Stimulated activated CD4-positive, alpha-beta T cell treated with anti-CD3 and anti-CD28 coated beads, TNF-alpha, amount 100 ng/mL, for 1 hour (primary cell): ENCODE measurements around the gene MYRIP.
"Not testable (repeated sequence)": the region's sequence is repeated elsewhere in the genome, so short reads cannot be mapped to it uniquely, and the experiment has no call there.

ENCODE experiments used
- DNase-seq, 3 donors: peaks; one replicate each; pipeline ENCODE4 v3.0.0-alpha.2; 2020; ENCODE audit warnings: low read depth in 3 of 3, low spot score in 1 of 3

Gene MYRIP

DNA sequence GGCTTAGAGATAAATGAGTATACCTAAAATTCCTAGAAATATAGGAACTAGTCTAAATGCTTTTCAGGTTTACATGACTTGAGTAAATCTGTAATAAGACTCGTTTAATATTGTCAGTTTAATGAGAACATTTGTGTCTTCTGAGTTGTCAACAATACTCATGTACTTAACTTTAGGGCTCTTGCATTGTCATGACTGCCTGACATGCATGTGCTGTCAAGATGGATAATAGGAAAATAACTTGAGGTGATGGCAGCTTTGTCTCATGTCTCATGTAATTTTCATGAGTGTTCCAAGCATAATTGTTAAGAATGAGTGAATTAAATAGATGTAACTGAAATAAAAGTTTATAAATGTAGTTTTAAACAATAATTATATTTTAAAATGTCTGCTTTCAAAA lies 455.0 kb downstream of the MYRIP start:
- no peak for DNase-seq

DNA sequence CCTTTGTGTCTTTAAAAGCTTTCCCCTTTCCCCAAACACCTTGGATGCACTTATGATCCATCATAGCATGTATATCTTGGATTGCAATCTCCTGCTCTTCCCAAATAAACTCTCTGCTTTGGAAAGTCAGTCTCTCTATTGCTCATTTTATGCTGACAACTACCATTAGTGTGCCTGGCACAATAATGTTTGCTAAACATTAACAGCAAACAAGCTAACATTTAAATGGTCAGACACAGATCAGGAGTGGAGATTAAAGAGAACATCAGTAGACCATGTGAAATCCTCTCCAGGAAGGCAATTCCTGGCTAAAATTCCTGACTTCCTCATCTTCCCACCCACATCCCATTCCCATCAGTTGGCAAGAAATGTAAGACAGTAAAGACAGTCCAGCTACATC lies 455.8 kb downstream of the MYRIP start:
- no peak for DNase-seq

- no peak for DNase-seq
These were observed 458.7 kb downstream of the MYRIP start for GRCh38 chr3:40267937-40268724.

DNA sequence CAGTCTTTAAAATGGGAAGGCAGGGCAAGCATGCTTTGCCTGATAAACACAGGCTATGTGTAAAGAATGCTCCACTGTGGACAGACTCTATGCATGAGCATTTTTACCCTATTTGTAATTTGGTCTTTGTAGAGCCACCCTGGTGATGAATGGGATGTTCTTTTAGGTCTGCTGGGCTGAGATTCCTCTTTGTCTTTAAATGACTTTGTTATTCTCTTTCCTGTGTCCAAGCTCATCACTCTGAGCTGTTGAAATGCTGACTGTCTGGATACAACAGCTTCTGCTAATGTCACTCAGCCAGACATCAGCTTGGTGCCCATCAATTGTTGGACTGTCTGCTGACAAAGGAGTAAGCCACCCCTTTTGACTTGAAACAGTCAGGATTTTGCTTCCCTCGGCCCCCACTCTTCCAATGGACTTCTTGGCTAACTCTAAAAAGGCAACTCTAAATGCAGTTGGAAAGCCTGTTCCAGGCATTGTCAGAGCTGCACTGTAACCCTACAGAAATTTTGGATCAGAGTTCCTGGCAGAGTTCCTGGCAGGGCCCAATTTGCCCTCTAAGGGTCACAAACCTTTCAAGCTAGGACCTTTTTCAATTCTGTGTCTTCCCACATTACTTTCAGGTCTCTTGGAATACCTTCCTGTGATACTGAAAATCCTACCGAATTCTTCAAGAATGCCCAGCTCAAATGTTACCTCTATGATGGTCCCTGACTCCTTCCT lies 459.6 kb downstream of the MYRIP start:
- no peak for DNase-seq

- DNase-seq = no peak
These were observed 469.4 kb downstream of the MYRIP start for GRCh38 chr3:40278791-40279190.

DNA sequence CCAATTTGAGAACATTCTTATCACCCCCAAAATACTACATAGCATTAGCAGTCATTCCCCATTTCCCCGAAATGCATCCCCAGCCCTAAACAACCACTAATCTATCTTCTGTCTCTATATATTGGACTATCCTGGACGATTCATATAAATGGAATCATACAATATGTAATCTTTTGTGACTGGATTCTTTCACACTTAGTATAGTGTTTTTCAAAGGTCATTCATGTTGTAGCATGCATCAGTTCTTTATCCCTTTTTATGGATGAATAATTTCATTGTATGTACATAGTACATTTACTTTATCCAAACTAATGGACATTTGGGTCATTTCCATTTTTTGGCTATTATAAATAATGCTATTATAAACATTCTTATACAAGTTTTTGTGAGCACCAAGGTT lies 472.6 kb downstream of the MYRIP start:
- DNase-seq = no peak

DNA sequence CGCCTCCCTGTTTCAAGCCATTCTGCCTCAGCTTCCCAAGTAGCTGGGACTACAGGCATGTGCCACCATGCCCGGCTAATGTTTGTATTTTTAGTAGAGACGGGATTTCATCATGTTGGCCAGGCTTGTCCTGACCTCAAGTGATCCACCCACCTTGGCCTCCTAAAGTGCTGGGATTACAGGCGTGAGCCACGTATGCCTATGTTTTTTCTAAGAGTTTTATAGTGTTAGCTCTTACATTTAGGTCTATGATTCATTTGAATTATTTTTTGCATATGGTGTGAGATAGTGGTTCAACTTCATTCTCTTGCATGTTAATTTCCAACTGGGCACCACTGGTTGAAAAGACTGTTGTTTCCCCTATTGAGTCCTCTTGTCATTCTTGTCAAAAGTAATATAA lies 473.6 kb downstream of the MYRIP start:
- not testable (repeated sequence) for DNase-seq

- no peak for DNase-seq
These were observed 477.8 kb downstream of the MYRIP start for GRCh38 chr3:40287248-40287647.

GRCh38 chr3:40290396-40290795 lies 481.0 kb downstream of the MYRIP start:
- DNase-seq = no peak

DNA sequence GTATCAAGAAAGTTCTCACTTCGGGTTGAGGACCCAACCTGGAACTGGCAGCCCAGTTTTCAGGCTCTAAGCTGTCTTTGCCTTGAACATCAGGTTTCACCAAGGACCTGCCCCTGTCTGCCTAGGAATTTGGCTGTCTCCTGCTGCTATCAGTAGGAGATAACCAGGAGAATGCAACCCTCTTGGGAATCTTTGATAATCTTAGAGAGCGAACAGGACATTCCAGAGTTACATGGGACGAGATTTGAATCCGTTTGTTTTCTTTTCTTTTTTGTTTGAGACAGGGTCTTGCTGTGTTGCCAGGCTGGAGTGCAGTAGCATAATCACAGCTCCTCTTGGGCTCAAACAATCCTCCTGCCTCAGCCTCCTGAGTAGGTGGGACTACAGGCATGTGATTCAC lies 482.1 kb downstream of the MYRIP start:
- DNase-seq = no peak

DNA sequence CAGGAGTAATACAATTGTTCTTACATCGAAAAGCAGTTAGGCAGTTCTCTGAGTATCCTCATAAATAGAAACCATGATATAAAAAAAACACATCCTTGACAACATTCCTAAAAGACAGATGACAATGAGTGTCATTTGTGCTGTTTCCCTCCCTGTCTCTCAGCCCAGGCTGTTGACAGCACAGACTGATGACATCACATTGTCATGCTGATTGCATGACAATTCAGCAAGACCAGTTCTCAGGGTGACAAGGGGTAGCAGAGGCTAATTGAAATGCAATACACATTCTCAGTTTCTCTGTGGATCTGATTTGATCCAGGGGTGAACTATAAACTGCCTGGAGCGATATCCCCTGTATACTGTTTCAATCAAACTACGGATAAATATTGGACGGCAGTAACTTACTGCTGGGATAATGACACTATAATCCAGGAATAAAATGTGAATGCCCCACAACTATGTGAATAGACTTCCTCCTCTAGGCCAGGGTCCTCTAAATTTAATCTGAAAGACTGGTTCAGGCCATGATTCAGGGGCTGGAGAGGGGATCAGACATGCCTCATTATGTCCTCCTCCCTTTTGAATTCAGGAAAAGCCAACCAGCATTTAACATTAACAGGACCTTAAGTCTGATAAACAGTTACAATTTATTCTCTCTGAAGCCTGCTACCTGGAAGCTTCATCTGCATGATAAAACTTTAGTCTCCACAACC lies 483.4 kb downstream of the MYRIP start:
- no peak for DNase-seq

DNA sequence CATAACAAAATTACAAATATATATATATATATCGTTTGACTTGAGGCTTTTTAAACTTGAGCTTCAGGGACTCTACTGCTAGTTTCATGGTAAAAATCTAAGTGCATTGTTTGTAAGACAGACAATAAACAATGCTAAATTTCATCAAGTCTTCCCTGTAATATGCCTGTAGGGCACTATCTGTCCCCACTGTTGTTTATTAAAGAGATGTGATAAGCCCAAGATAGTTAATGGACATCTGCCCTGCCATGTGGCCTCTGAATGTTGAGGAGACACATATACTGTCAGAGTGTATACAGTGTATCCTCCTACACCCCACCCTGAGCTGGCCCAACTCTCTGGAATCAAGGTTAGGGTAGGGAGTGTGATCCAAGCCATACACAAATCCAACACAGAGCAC lies 485.0 kb downstream of the MYRIP start:
- DNase-seq = no peak

GRCh38 chr3:40298075-40298474 lies 488.7 kb downstream of the MYRIP start:
- no peak for DNase-seq

- DNase-seq = no peak
These were observed 489.8 kb downstream of the MYRIP start for GRCh38 chr3:40299130-40299720.

DNA sequence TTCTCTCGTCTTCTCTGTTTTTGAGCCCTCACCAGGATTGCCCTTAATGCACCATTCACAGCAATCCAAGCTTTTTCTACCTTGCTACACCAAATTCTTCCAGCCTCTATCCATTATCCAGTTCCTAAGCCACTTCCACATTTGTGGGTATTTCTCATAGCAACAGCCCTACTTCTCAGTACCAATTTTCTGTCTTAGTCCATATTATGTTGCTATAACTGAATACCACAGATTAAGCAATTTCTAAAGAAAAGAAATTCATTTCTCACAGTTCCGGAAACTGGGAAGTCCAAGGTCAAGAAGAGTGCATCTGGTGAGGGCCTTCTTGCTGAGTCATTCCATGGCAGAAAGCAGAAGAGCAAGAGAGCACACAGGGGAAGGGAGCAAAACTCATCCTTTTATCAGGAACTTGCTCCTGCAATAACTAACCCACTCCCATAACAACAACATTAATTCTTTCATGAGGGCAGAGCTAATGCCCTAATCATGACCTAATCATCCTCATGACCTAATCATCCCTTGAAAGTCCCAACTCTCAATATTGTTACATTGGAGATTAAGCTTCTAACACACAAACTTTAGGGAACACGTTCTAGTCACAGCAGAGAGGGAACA lies 490.4 kb downstream of the MYRIP start:
- DNase-seq = no peak

DNA sequence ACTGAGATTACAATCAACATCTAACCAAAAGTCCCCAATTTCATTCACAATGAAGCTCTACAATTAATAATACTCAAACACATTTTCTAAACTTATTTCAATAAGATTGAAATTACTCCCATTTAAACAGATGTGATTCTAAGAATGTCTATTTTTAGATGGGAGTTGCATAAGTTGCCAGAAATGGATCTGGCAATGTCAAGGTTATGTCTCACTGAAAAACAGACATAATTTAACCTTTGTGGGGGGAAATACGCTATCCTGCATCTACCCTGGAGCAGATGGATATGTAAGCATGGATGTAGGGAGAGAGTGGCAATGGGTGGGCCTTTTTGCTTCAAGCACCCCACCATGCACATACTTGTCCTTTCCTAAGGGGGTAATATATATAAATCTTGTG lies 493.4 kb downstream of the MYRIP start:
- DNase-seq = no peak

DNA sequence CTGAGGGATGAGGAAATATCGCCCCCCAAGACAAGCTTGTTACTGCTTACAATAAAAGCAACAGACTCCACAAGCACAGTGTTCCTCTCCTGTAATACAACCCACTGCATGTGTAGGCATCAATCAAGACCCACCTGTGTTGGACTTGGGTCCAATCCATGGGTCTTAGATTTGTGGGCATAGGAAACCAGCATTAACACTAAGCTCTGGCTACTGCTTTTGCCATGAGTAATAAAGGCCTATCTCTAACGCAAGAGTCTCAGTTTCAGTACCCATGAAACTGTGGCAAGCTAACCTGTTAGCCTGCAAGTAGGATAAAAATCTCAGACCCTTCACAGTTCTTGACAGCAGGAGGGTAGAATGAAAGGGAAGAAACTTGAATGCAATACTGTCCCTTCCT lies 494.9 kb downstream of the MYRIP start:
- no peak for DNase-seq

- no peak for DNase-seq
These were observed 496.9 kb downstream of the MYRIP start for GRCh38 chr3:40306336-40306735.

DNA sequence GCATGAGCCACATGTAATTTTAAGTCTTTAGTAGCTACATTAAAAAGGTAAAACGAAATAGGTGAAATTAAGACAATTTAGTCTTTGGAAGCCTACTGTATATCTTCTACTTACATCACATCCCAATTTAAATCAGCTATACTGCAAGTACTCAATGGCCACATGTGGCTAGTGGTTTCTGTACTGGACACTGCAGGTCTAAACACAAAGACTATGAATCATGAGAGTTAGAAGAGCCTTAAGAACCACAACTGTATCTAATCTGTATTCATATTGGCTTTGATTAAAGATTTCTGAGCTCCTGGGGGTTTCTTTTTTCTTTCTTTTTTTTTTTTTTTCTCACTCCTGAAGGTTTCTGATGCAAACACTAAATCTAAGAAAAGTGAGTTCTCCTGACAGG lies 497.8 kb downstream of the MYRIP start:
- DNase-seq = no peak

GRCh38 chr3:40308725-40309417 lies 499.5 kb downstream of the MYRIP start:
- DNase-seq = no peak
